Loucy (cell line): Measurements from ENCODE around the gene C3orf33.

ENCODE experiments used
- H2AFZ ChIP-seq: fragments of 200-600 bp; sonication (generic); 2 replicates; pipeline ENCODE4 v1.6.0; 2016; ENCODE audit warnings: antibody characterized with exemption, mild to moderate bottlenecking, low read length, moderate library complexity
- H3F3A ChIP-seq: fragments of 200-600 bp; 2 replicates; pipeline ENCODE4 v1.6.0; 2016; ENCODE audit warnings: antibody characterized with exemption, low read depth, mild to moderate bottlenecking
- H3K27me3 ChIP-seq: fragments of 200-600 bp; sonication (generic); 2 replicates; pipeline ENCODE4 v1.6.1; 2014; ENCODE audit warnings: low read length, mild to moderate bottlenecking; ENCODE audit not compliant: insufficient read depth, poor library complexity, severe bottlenecking
- H3K36me3 ChIP-seq: fragments of 200-600 bp; sonication (generic); 2 replicates; pipeline ENCODE4 v1.6.1; 2016; ENCODE audit warnings: low read length; ENCODE audit not compliant: insufficient read depth
- H3K4me1 ChIP-seq: fragments of 200-600 bp; sonication (generic); 2 replicates; pipeline ENCODE4 v1.5.1; 2014; ENCODE audit warnings: low read length, mild to moderate bottlenecking; ENCODE audit not compliant: insufficient read depth, poor library complexity, severe bottlenecking
- H3K4me2 ChIP-seq: fragments of 200-600 bp; sonication (generic); 2 replicates; pipeline ENCODE4 v1.6.0; 2014; ENCODE audit warnings: antibody characterized with exemption, low read length, low read depth, mild to moderate bottlenecking; ENCODE audit not compliant: poor library complexity, severe bottlenecking
- H3K4me3 ChIP-seq: fragments of 200-600 bp; sonication (generic); 2 replicates; pipeline ENCODE4 v1.5.1; 2014; ENCODE audit warnings: low read length, mild to moderate bottlenecking, mixed read lengths; ENCODE audit not compliant: poor library complexity, severe bottlenecking
- H3K79me2 ChIP-seq: fragments of 200-600 bp; sonication (generic); 2 replicates; pipeline ENCODE4 v1.6.1; 2014; ENCODE audit warnings: low read length; ENCODE audit not compliant: insufficient read depth
- H3K9ac ChIP-seq: fragments of 200-600 bp; sonication (generic); 2 replicates; pipeline ENCODE4 v1.6.0; 2014; ENCODE audit warnings: mild to moderate bottlenecking, low read depth, low read length, moderate library complexity; ENCODE audit not compliant: poor library complexity, severe bottlenecking
- H3K9me2 ChIP-seq: fragments of 200-600 bp; sonication (generic); replicated peaks from 2 replicates; pipeline ENCODE4 v1.6.1; 2016; ENCODE audit warnings: low read depth, low read length, mixed read lengths
- H3K9me3 ChIP-seq: fragments of 200-600 bp; sonication (generic); 2 replicates; pipeline ENCODE4 v1.6.1; 2014; ENCODE audit warnings: mild to moderate bottlenecking, antibody characterized with exemption, low read length, low read depth; ENCODE audit not compliant: insufficient read depth
- H4K20me1 ChIP-seq: fragments of 200-600 bp; sonication (generic); 2 replicates; pipeline ENCODE4 v1.6.0; 2014; ENCODE audit warnings: antibody characterized with exemption, low read length, mild to moderate bottlenecking; ENCODE audit not compliant: insufficient read depth, poor library complexity, severe bottlenecking
- CTCF ChIP-seq: fragments of 200-600 bp; sonication (generic); conservative IDR thresholded peaks from 2 replicates; pipeline ENCODE4 v1.5.1; 2014; ENCODE audit warnings: mild to moderate bottlenecking, antibody characterized with exemption, low read length
- EZH2phosphoT487 ChIP-seq: fragments of 200-600 bp; IDR thresholded peaks from 2 replicates; pipeline ENCODE4 v1.6.1; 2018; ENCODE audit warnings: antibody characterized with exemption, mild to moderate bottlenecking, moderate library complexity, borderline replicate concordance

Gene C3orf33

GRCh38 chr3:155804323-155804722, 1.8 kb downstream of the C3orf33 start:
- H3F3A ChIP-seq: no peaks in the 10 kb centered on the region
- H3K79me2 ChIP-seq: no peaks in the 10 kb centered on the region
- peaks cover 17% of the 10 kb centered on the region for H3K4me1 ChIP-seq
- H3K9me3 ChIP-seq: no peaks in the 10 kb centered on the region
- no peak overlapping the region for H2AFZ ChIP-seq
- H3K4me2 ChIP-seq: peak overlapping the region; percentile 88
- peak overlapping the region; percentile 99 for H3K4me3 ChIP-seq
- H3K36me3 ChIP-seq: no peaks in the 10 kb centered on the region
- no peaks in the 10 kb centered on the region for H4K20me1 ChIP-seq
- TF ChIP-seq CTCF (no peak), EZH2phosphoT487 (no peak)
- H3K27me3 ChIP-seq: no peaks in the 10 kb centered on the region
- H3K9ac ChIP-seq: no peak overlapping the region
- H3K9me2 ChIP-seq: no peaks in the 10 kb centered on the region

GRCh38 chr3:155792532-155792931, 13.5 kb downstream of the C3orf33 start:
- peaks cover 8% of the 10 kb centered on the region for H3K4me1 ChIP-seq

GRCh38 chr3:155791190-155791589, 14.9 kb downstream of the C3orf33 start:
- TF ChIP-seq EZH2phosphoT487: no peak
- TF ChIP-seq CTCF: no peak
- no peak overlapping the region for H3K4me3 ChIP-seq
- no peaks in the 10 kb centered on the region for H4K20me1 ChIP-seq
- H3K36me3 ChIP-seq: no peaks in the 10 kb centered on the region
- no peak overlapping the region for H3K9ac ChIP-seq
- H3K4me1 ChIP-seq: peaks cover 8% of the 10 kb centered on the region
- H3F3A ChIP-seq: no peaks in the 10 kb centered on the region
- no peaks in the 10 kb centered on the region; the same call in 1 of the 2 replicates for H3K9me3 ChIP-seq
- H3K79me2 ChIP-seq: no peaks in the 10 kb centered on the region
- no peak overlapping the region for H3K4me2 ChIP-seq
- no peaks in the 10 kb centered on the region for H3K9me2 ChIP-seq
- no peaks in the 10 kb centered on the region for H3K27me3 ChIP-seq
- H2AFZ ChIP-seq: no peak overlapping the region

More at GRCh38 chr3:155792532-155792931, 13.5 kb downstream of the C3orf33 start:
- H3K79me2 ChIP-seq: no peaks in the 10 kb centered on the region
- H3F3A ChIP-seq: no peaks in the 10 kb centered on the region
- no peaks in the 10 kb centered on the region for H3K27me3 ChIP-seq
- H3K9me2 ChIP-seq: no peaks in the 10 kb centered on the region
- H3K4me3 ChIP-seq: no peak overlapping the region
- TF ChIP-seq EZH2phosphoT487: no peak
- no peak for TF ChIP-seq CTCF
- no peaks in the 10 kb centered on the region; the same call in 1 of the 2 replicates for H3K9me3 ChIP-seq
- H3K36me3 ChIP-seq: no peaks in the 10 kb centered on the region
- H3K4me2 ChIP-seq: no peak overlapping the region
- H3K9ac ChIP-seq: no peak overlapping the region
- no peaks in the 10 kb centered on the region for H4K20me1 ChIP-seq
- H2AFZ ChIP-seq: no peak overlapping the region
